Measurements from ENCODE around the gene TMEM215.

DNA sequence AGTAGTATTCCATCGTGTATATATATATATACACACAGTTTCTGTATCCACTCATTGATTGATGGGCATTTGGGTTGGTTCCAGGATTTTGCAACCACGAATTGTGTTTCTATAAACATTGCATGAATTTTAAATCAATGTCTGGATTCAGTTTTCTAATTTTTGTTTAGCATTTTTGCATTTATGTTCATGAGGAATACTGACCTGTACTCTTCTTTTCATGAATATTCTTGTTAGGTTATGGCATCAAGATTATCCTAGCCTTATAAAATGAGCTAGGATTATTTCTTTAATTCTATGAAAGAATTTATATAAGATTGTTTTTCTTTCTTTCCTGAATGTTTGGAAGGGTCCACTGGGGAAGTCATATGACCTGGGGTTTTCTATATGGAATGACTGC, 35.3 kb upstream of the TMEM215 start:
- TF ChIP-seq, protein P1, sequence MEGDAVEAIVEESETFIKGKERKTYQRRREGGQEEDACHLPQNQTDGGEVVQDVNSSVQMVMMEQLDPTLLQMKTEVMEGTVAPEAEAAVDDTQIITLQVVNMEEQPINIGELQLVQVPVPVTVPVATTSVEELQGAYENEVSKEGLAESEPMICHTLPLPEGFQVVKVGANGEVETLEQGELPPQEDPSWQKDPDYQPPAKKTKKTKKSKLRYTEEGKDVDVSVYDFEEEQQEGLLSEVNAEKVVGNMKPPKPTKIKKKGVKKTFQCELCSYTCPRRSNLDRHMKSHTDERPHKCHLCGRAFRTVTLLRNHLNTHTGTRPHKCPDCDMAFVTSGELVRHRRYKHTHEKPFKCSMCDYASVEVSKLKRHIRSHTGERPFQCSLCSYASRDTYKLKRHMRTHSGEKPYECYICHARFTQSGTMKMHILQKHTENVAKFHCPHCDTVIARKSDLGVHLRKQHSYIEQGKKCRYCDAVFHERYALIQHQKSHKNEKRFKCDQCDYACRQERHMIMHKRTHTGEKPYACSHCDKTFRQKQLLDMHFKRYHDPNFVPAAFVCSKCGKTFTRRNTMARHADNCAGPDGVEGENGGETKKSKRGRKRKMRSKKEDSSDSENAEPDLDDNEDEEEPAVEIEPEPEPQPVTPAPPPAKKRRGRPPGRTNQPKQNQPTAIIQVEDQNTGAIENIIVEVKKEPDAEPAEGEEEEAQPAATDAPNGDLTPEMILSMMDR (IDR thresholded peaks at IDR 0.05): no peak
- TF ChIP-seq, protein P2, sequence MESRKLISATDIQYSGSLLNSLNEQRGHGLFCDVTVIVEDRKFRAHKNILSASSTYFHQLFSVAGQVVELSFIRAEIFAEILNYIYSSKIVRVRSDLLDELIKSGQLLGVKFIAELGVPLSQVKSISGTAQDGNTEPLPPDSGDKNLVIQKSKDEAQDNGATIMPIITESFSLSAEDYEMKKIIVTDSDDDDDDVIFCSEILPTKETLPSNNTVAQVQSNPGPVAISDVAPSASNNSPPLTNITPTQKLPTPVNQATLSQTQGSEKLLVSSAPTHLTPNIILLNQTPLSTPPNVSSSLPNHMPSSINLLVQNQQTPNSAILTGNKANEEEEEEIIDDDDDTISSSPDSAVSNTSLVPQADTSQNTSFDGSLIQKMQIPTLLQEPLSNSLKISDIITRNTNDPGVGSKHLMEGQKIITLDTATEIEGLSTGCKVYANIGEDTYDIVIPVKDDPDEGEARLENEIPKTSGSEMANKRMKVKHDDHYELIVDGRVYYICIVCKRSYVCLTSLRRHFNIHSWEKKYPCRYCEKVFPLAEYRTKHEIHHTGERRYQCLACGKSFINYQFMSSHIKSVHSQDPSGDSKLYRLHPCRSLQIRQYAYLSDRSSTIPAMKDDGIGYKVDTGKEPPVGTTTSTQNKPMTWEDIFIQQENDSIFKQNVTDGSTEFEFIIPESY (IDR thresholded peaks at IDR 0.05; ENCODE audit: borderline replicate concordance, low read depth): no peak
- no peak for TF ChIP-seq JUND (IDR thresholded peaks at IDR 0.05)
- TF ChIP-seq, protein P3, sequence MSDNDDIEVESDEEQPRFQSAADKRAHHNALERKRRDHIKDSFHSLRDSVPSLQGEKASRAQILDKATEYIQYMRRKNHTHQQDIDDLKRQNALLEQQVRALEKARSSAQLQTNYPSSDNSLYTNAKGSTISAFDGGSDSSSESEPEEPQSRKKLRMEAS (IDR thresholded peaks at IDR 0.05; ENCODE audit: low read depth): no peak
- TF ChIP-seq SIN3A (IDR thresholded peaks at IDR 0.05; ENCODE audit: borderline replicate concordance, low read depth, low read length): no peak
- no peak for TF ChIP-seq EP300 (IDR thresholded peaks at IDR 0.05; ENCODE audit: borderline replicate concordance in 1 of 2, low read depth in 1 of 2, low read length in 1 of 2)
- TF ChIP-seq POLR2AphosphoS5 (IDR thresholded peaks at IDR 0.05; ENCODE audit: low read depth, low read length): no peak
- TF ChIP-seq CHD2 (IDR thresholded peaks at IDR 0.05; ENCODE audit: low read length, partially characterized antibody): no peak
- no peak for TF ChIP-seq FOXJ3 (CRISPR knock-in tag; IDR thresholded peaks at IDR 0.05)
- no peak for TF ChIP-seq TAF1 (IDR thresholded peaks at IDR 0.05; ENCODE audit: borderline replicate concordance, low read depth, low read length)
- no peak for TF ChIP-seq RFX5 (IDR thresholded peaks at IDR 0.05; ENCODE audit: low read length)
- no peak for TF ChIP-seq RCOR1 (IDR thresholded peaks at IDR 0.05; ENCODE audit: low read length)
- no peak for TF ChIP-seq EZH2phosphoT487 (IDR thresholded peaks at IDR 0.05; ENCODE audit: borderline replicate concordance, low read depth)
- no peak for TF ChIP-seq FOSL2 (IDR thresholded peaks at IDR 0.05; ENCODE audit: borderline replicate concordance, low read depth)
